ENCODE results near the gene MYLIP.

Gene MYLIP

DNA sequence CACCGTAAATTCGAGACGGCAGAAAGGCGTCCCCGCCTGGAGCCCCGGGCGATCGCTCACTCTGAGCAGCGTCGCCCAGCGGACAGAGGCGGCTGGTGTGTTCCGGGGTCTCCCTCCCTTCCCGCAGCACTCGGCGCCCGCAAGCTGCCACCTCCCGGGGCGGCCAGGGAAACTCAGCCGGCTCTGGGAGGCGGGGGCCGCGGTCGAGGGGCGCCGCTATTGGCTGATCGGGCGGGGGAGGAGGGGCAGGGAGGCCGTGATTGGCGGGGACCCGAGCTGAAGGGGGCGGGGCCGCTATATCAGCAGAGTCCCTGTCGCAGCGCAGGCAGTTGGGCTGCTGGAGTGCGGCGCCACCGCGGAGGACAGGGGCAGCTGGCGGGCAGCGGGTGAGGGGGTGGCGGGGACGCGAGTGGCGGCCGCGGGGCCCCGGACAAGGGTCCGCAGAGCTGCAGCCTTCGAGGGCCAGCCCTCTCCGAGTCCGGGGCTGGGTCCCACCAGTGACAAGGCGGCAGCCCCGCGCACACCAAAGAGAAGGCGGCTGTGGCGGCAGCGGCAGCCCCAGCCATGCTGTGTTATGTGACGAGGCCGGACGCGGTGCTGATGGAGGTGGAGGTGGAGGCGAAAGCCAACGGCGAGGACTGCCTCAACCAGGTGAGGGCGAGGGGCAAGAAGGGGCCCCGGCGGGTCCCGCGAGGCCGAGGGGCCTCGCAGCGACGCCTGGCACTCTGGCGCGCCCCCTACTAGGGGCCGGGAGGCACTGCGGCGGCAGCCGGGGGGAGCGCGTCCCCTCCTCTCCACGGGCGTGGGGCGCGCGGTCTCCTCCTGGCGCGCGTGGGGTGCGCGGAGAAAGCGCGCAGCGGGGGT lies at the start of gene MYLIP:
MYLIP (plus strand) TSS at position 328 of the 864 bp plus-strand sequence; CDS start at position 565, 237 bp downstream.
- peak; percentile 90 for DNase-seq

DNA sequence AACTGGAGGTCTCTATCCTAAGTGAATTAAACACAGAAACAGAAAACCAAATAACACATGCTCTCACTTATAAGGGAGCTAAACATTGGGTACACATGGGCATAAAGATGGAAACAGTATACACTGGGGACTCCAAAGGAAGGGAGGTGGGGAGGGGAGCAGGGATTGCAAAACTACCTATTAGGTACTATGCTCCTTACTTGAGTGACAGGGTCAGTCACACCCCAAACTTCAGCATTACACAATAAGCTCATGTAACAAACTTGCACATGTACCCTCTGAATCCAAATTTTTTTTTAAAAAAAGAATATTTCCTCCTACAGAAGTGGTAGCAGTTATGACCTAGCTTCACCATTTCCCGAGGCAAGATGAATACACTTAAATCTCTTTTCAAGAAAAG lies 49.5 kb upstream of the MYLIP start:
- no peak for DNase-seq

DNA sequence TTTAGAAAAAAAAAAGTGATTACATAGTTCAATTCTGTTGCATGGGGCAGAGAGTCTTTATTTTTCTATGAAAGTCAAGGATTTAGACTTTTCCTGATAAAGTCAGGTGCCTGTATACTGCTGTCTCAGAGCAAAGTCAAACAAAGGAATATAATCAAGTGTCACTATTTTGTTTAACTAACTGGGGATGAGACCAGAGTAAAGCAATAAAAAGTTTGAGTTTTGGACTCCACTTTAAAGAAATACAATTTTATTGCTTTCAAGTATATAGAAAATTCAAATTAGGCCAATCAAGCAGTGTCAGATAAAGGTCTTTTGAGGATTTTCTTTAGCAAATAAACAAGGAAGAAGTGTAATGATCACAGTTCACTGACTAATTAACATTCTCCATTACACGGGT lies 48.7 kb upstream of the MYLIP start:
- no peak for DNase-seq

DNA sequence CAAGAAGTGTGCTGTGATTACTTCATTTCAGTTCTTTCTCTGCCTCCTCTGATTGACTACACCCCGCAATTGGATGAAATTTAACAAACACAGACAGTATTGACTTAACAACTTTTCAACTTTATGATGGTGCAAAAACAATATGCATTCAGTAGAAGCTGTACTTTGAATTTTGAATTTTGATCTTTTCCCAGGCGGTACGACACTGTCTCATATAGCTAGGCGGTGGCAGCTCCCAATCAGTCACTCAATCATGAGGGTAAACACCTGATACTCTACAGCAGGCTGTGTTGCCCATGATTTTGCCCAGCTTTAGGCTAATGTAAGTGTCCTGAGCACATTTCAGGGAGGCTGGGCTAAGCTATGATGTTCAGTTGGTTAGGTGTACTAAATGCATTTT lies 47.6 kb upstream of the MYLIP start:
- DNase-seq, result no peak

DNA sequence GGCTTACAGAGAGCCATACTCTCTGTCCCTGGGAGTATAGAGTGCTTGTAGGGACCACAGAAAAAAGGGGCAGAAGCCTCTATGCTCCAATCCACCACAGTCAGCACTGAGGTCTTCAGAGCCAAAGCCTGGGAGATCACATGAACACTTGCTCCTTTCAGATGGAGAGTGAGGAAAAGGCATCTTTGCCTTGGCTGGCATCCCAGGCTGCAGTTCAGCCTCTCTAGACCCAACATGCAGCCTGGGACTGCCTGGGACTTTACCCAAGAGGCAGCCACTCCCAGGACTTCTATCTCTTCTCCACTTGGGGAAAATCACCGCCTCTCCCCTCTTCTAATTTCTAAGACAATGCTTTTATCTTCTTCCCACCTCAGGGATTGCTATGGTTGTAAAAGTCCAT lies 46.5 kb upstream of the MYLIP start:
- DNase-seq, result no peak

DNA sequence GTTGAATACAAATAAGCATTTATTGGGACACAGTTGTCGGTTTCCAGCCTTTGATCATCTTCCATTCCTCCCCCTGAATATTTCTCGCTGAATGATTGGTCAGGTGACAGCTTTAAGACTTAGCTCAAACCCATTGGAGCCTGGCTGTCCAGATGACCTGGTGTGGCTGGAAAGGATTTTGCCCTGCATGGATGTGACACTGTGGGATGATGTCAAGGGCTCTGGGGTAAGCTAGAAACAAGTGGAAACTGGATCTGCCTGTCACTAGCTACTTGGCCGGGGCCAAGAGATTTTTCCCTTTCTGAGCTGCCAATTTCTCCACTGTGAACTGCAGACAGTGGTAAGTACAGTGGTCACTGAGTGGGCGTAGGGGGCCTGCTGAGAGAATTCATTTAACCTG lies 41.9 kb upstream of the MYLIP start:
- DNase-seq, result no peak

DNA sequence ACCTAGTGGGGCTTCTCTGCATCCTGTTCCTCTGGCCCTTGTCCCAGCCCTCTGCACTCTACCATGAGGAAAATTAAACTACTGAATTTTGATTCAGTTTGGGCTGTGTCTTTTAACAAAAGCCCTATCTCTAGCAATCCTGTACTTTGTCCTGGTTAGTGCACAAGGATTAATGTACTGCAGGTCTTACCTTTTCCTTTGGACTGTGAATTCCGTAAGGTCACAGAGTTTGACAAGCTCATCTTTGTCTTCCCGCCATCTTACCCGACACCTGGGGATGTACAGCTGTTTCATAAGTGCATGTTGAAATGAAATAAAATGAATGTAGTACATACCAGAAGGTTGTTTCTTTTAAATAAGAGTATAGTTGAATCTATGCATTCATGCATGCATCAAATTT lies 41.5 kb upstream of the MYLIP start:
- DNase-seq, result no peak

DNA sequence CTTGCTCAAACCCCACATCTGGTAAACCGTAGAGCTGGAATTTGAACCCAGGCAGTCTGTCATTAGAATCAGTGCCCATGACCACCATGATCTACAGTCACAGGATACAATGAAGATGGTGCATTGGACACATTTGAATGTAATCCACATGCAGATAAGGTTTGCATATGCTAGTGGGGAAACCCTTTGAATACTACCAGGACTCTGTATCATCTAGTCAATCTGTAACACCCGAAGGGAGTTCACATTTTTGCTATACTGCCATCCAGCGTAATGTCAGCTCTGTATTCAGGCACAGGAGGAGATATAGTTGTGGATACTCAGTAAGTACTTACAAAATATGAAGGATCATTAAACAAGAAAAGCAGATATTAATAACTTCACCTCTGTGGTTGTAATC lies 40.5 kb upstream of the MYLIP start:
- no peak for DNase-seq

DNA sequence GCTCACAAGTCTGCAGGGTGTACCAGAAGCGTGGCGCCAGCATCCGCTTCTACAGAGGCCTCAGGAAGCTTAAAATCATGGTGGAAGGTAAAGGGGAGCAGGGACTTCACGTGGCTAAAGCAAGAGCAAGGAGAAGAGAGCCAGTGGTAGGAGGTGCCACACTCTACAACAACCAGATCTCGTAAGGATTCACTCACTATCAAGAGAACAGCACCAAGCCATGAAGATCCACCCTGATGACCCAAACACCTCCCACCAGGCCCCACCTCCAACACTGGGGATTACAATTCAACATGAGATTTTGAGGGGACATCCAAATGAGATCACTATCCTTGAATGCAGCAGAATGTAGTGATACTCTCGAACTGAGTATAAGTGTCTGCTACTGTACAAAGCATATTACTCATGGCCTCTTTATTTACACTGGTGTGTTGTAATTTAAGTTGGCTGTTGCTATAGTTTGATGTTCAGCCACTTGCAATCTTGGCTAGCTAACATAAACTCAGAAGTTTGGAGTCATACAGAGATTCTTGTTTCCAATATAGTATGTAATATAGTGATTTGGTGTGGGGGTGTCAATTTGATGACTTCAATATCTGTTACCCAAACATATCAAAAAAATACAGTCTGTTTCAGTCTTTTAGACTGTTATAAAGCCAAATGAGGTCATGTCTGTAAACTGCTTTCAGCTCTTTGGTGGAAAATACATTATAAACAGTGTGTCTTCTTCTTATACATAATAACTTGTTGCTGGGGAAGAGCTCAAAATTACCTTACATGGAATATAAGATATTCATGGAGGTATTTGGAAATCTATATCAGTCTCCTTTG lies 39.4 kb upstream of the MYLIP start:
- no peak for DNase-seq

DNA sequence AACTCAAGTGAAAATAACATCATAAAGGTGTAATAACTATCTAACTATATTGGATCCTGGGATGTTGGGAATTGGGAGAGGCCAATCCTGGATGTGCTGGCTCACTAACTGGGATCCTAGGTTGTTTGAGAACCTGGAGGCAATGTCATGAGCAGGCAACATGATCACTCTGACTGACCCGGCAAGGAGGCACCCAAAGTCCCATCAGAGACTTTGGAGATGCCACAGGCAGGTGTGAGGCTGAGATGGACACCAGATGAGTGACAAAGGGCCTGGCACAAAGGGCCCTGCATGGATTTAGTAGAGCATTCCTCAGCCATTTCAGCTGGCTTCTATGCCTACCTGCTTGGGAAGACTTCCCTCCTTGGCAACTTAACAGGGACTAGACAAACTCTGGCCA lies 38.4 kb upstream of the MYLIP start:
- DNase-seq, result no peak

DNA sequence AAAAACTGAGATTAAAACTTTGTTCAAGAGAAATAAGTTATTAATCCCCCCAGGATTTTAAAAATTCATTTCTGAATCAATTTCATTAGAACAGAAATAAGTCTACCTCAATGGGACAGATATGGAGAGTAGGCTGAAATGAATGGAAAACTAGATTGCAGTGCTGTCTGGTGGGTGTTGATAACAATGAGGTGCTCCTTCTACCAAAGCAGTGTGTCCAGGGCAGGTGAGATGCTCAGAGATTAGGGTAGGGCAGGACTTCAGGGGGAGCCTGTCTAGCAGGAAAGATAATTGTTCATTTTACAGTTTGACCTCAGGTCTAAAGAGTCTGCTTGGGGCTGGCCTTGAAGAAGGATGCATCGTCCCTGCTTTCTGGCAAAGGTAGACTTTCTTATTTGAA lies 38.0 kb upstream of the MYLIP start:
- no peak for DNase-seq

DNA sequence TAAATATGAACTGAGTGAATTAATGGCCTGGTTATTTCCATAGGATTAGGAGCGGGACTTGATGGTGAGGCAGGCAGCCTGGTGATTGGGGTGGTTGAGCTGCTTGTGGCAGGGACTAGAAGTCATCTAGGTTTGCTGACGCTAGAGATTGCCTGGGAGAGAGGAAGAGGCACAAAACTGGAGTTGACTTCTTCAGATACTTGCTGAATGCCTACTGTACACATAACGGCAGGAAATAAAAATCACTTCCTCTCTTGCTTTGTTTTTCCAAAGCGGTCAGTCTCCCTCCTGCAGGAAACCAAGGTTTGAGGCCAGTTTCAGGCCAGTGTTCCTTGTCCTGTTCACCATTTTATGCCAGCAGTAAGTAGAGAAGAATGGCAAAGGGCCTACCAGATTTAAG lies 36.7 kb upstream of the MYLIP start:
- DNase-seq, result no peak

DNA sequence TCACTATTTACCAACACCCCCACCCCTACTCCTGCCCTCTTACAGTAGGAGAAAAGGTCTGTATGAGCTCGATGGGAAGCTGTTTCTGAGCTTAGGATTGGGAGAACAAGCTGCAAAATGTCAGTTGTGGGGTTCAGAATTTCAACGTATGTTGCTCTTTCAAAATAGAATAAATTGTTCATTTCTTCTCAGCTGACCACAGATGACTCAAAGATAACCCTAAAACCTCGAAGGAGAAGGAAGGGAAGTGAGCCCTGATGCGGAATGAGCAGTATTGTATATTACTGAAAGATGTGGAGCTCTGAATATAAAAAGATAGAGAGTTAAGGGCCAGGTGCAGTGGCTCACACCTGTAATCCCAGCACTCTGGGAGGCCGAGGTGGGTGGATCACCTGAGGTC lies 35.9 kb upstream of the MYLIP start:
- DNase-seq, result no peak

DNA sequence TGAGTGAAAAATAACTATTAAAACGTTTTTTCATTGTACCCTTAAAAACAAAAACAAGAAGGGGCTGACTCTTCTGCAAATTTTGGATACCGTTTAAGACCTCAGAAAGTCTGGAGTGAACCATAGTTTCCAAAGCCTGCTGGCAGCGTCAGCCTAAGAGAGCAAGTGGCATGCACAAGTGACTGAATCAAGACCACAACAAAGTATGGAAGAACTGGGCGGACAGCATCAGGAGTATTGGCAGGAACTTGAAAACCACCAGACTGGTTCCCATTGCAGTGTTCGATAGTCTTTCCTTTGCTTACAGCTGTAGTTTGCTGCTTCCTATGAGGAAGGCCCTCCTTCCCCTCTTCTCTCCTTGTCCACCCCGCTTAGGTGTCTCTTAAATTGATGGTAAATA lies 33.7 kb upstream of the MYLIP start:
- no peak for DNase-seq

DNA sequence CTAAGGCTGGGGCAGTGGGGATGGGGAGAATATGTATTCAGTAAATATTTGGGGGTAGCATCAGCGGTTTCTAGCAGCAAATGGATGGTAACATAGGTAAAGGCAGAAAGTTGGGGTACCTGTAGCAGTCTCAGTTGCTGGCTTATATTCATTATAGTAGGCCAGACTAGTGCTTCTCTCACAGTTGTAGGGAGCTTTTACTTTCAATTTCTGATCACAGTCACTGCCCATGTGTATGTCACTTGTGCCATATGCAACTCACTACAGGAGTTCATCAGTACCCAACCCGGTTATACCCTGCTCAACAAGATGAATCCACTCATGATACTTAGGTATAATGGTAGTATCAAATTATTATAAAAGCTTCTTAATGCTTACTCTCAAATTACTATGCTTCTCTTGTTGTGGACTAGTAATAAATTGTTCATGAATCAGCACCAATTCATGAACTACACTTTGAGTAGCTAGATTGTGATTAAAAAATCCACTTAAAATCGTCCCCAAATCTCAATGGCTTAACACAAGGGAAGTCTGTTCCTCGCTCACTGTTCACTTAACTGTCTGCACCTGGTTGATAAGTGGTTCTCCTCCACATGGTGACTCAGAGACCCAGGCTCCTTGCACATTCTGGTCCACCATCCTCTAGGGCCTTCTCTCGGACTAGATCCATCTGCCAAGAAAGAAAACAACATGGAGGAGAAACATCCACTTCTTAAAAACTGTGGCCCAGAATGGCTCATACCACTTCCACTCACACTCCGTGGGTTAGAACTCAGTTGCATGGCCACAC lies 31.3 kb upstream of the MYLIP start:
- no peak for DNase-seq

DNA sequence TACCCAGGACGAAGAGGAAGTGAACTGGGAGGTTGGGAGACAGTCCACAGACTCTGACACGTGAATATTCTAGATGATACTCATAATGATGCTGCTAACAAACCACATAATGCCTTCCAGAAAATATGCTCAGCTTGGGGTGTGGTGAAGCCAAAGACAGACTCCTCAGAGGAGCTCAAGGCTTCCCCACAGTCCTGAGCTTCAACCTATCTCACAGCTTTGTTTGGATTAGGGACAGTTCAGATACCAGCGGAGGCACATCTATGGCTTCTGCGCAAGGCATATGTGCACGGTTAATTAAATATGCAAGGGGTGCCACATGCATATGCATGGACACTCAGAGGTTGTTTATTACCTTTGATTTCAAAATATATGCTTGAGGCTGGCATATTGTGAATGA lies 30.7 kb upstream of the MYLIP start:
- DNase-seq, result no peak

DNA sequence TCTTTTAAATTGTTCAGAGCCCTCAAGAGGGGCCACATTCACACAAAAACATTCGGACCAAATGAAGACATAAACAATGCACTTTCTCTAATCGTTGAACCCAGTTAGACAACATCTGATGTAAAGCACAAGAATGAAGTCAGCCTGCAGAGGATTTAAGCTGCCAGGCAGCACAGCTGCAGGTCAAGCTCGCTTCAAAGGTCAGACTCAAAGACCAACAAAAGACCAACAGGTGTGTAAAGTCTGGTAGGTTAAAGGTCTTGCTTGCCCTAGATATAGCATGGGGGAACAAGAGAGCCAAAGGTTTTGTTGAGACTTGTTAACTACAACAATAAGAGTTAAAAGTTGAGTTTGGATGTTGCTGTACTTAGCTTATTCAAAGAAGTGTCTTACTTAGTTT lies 26.7 kb upstream of the MYLIP start:
- peak; percentile 11 for DNase-seq

DNA sequence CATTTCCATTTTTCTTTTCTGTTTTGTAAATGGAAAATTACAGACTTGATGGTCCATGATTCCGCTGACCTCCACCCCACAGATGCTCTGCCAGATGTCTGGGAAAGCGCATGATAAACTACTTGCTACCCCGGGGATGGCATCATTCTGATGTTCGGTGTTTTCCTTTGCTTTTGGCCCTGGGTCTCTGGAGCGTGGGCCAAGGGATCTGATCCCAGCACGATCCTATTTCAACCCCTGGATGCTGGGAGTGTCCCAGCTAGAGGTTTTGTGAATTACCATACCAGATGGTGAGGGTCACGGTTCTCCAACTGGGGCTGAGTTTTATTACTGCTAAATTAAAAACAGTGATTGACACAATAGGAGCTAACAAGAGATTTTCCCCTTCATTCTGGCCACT lies 25.2 kb upstream of the MYLIP start:
- DNase-seq, result no peak

DNA sequence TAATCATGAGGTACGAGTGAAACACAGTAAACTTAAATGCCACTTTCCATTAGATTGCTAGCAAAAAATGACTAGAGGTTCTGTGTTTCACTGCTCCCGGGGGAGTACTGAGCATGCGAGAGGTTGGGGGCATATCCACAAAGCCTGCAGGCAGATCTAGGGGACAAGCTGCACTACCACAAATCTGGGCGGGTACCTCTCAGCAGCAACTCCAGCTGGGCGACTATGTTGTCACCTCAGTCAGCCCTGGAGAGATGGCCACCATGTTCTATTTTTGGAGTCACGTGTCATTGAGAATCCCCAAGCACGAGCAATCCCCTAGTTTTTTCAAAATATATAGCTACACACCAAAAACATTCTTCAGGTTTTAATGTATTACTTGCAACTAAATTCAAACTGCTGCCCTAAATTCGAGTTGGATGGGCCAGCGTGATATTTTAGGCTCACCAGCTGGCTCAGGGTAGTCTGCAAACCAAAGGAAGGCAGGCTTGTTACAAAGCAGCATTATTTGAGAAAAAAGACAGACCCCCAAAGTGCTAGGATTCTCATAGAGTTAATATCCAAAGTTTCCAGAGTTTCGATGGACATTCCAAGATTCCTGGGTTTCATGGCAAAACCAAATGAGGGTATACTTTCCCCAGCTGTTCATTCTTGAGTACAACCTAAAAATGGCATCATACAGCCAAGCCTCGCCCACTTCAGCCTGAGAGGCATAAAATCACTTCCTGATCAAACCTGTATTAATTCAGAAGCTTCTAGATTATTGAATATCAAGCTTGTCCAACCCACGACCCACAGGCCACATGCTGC lies 24.1 kb upstream of the MYLIP start:
- no peak for DNase-seq

DNA sequence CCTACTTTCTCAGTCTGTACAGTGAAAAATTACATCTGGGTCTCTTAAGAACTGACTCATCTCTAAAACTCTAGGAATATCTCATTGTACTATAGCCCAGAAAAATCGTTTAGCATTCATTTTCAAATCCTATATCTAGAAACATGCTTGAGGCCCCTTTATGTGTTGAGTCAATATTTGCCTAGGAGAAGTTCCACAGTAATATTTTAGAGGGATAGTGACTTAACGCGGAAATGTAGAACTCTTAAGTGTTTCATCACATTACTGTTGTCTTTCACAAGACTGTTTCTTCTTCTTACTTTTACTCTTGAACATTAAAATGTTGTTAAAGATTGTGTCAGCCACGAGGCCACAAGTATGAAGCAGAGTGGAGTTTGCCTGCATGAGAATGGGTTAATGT lies 23.0 kb upstream of the MYLIP start:
- no peak for DNase-seq

DNA sequence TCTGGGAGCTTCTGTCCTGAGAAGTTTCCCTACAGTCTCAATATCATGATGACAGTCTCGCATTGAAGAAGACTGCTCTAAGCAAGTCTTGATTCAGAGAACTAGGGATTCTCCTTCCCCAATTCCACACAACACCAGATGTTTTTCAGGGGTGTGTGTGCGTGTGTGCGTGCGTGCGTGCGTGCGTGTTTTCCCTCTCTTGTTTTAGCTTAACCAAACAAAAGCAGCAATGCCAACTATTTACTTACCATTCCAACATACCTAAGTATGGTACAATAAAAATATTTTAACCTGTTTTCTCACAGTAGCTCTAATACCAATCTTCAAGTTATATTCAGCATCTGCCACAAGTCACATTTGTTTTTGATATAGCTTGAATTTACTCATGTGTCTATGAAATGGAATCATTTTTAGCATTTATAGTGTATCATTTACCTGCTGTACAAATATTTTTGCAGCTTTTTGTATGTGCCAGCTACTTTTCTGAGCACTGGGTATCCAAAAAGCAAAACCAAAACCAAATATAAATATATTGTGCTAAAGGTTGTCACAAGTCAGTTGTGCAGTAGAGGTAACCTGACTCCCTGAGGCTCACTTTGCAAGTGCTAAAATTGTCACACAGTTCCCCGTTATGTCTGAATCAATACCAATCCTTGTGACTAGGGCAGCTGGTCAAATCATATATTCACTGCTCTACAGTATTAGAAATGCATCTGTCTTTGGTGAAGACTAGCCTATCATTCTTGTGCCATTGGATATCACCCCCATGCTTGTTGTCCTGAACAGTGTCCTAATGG lies 21.7 kb upstream of the MYLIP start:
- peak; percentile 32 for DNase-seq

DNA sequence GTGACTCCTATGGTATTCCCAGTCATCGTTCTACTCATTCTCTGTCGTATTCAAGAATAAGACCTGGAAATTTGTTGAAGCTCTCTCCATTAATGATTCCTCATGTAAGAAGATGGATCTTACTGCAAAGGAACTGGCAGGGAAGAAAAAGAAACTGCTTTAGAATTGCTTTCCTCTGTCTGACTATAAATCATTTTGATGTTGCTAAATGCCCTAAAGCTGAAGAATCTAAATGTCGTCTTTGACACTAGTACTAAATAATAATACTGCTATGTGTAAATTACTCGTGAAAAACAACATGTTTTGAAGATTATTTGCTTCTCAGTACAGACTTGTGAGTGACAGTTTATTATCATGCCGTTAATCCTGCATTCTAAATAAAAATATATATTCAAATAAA lies 20.5 kb upstream of the MYLIP start:
- DNase-seq, result no peak

Measured in SHP77 treated with DMSO at 0.1 percent for 48 hours (cell line).